Activated T-cell treated with anti-CD3 and anti-CD28 coated beads, Interleukin-2, amount 50 U/mL, for 4 hours (primary cell): ENCODE results near the gene N4BP2. TPM values are rescaled to one million over a fixed set of nuclear protein-coding genes. Genes with fewer than 3 reads are reported as not detected.
"Not testable (repeated sequence)": the region's sequence is repeated elsewhere in the genome, so short reads cannot be mapped to it uniquely, and the experiment has no call there.

ENCODE experiments used
- ATAC-seq, 2 donors: fragments of 200-7000 bp; cut with Tn5 transposase; one replicate each; pipeline ENCODE4 v1.10.0; 2021
- DNase-seq: peaks from one replicate; pipeline ENCODE4 v3.0.0-alpha.2; 2020
- H3K27me3 Mint-ChIP-seq: one replicate; pipeline ENCODE4 v1.8.0; 2021; ENCODE audit warnings: low read depth, mixed read lengths
- H3K36me3 Mint-ChIP-seq: one replicate; pipeline ENCODE4 v1.8.0; 2022; ENCODE audit warnings: mixed read lengths; ENCODE audit not compliant: insufficient read depth
- H3K4me1 Mint-ChIP-seq: one replicate; pipeline ENCODE4 v1.8.0; 2021; ENCODE audit warnings: low read depth, mixed read lengths
- H3K4me3 Mint-ChIP-seq: one replicate; pipeline ENCODE4 v1.8.0; 2021; ENCODE audit warnings: mild to moderate bottlenecking, moderate library complexity, mixed read lengths
- H3K9me3 Mint-ChIP-seq: one replicate; pipeline ENCODE4 v1.8.0; 2021; ENCODE audit warnings: mixed read lengths
- total RNA-seq, 3 donors: library from RNA; stranded (reverse); gene quantifications; one replicate each; pipeline ENCODE4 v1.2.1, GENCODE V29; 2021

N4BP2 gene
- 10 to 100 TPM; 10.3 to 15.9 (median 11.9) TPM for total RNA-seq

DNA sequence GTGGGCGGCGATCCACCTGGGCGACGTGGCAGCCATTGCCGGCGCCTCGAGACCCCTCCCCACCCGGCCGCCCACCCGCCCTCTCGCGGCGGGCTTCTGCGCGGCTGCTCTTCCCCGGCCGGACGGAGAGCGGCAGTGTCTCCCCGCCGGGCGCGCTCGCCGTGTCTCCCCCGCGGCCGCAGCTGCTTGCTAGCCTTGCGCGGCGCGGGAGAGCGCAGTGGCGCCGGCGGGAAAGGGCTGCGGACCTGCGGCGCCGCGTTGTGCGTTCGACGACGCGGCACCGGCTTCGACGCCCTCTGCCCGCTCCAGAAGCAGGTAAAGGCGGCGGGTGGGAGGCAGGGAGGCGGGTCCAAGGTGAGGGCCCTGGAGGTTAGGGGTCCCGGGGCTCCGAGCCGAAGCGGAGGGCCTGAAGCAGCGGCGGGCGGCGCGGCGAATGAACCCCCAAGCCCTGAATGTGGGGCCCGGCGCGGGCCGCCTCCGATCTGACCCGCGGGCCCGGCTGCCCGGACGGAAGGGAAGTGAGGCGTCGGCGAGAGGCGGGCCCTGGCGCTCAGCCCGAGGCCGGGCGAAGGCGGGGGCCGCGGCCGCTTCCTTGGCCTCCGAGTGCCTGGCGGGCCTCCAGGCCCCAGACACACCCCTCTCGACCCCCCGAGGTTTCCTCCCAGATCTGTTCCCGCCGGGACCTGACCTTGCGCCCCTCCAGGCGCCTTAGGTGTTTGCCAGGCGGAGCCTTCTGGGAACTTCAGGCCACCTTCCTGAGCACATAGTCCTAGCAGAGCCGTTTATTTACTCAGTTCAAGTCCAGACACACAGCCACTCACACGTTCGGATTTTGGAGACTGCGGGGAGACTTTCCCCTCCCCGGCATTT lies at the start of gene N4BP2:
N4BP2 (plus strand) TSS at position 135 of the 870 bp plus-strand sequence. CDS start 40,491 bp downstream, outside the sequence.
- H3K9me3 Mint-ChIP-seq: no peaks in the 10 kb centered on the region
- peak; percentile 66 for DNase-seq
- peak; percentile 72 to 78 for ATAC-seq
- no peaks in the 10 kb centered on the region for H3K27me3 Mint-ChIP-seq
- peaks cover 37% of the 10 kb centered on the region for H3K4me1 Mint-ChIP-seq
- H3K4me3 Mint-ChIP-seq: peak within 1 kb of the TSS; percentile 92
- H3K36me3 Mint-ChIP-seq: peaks cover 2% of the 10 kb centered on the region

GRCh38 chr4:40016007-40016406 lies 40.6 kb upstream of the N4BP2 start:
- no peaks in the 10 kb centered on the region for H3K36me3 Mint-ChIP-seq
- no peaks in the 10 kb centered on the region for H3K9me3 Mint-ChIP-seq
- H3K27me3 Mint-ChIP-seq: no peaks in the 10 kb centered on the region

DNA sequence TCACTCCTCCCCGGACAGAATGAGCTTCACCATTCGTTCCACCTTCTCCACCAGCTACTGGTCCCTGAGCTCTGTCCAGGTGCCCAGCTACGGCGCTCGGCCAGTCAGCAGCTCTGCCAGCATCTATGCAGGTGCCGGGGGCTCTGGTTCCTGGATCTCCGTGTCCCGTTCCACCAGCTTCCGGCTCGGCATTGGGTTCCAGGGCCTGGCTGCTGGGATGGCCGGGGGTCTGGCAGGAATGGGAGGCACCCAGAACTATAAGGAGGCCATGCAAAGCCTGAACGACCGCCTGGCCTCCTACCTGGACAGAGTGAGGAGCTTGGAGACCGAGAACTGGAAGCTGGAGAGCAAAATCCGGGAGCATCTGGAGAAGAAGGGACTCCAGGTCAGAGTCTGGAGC lies 36.4 kb upstream of the N4BP2 start:
- H3K36me3 Mint-ChIP-seq: no peaks in the 10 kb centered on the region
- no peak overlapping the region for H3K4me3 Mint-ChIP-seq
- no peaks in the 10 kb centered on the region for H3K27me3 Mint-ChIP-seq
- ATAC-seq: no peak
- H3K4me1 Mint-ChIP-seq: no peaks in the 10 kb centered on the region
- no peaks in the 10 kb centered on the region for H3K9me3 Mint-ChIP-seq
- DNase-seq: no peak

More at GRCh38 chr4:40016007-40016406, 40.6 kb upstream of the N4BP2 start:
- no peak for DNase-seq
- H3K4me1 Mint-ChIP-seq: no peaks in the 10 kb centered on the region
- ATAC-seq: no peak
- H3K4me3 Mint-ChIP-seq: no peak overlapping the region

- ATAC-seq, H3K9me3 Mint-ChIP-seq, H3K4me3 Mint-ChIP-seq, H3K36me3 Mint-ChIP-seq, DNase-seq, H3K4me1 Mint-ChIP-seq, H3K27me3 Mint-ChIP-seq: not testable (repeated sequence)
Measured at GRCh38 chr4:40021116-40021515, 35.5 kb upstream of the N4BP2 start.

- not testable (repeated sequence) for H3K27me3 Mint-ChIP-seq
Measured at GRCh38 chr4:40024049-40024448, 32.6 kb upstream of the N4BP2 start.

GRCh38 chr4:40032785-40033184 lies 23.9 kb upstream of the N4BP2 start:
- Mint-ChIP-seq H3K27me3 (no peaks in the 10 kb centered on the region), H3K36me3 (no peaks in the 10 kb centered on the region), H3K4me3 (no peak overlapping the region), H3K4me1 (no peaks in the 10 kb centered on the region), H3K9me3 (no peaks in the 10 kb centered on the region)
- no peak for ATAC-seq
- no peak for DNase-seq

More at GRCh38 chr4:40024049-40024448, 32.6 kb upstream of the N4BP2 start:
- H3K36me3 Mint-ChIP-seq, H3K4me3 Mint-ChIP-seq, DNase-seq, H3K4me1 Mint-ChIP-seq, ATAC-seq, H3K9me3 Mint-ChIP-seq: not testable (repeated sequence)

- no peaks in the 10 kb centered on the region for H3K4me1 Mint-ChIP-seq
- H3K36me3 Mint-ChIP-seq: no peaks in the 10 kb centered on the region
- no peak overlapping the region for H3K4me3 Mint-ChIP-seq
- DNase-seq (no peak), ATAC-seq (no peak)
- H3K27me3 Mint-ChIP-seq: no peaks in the 10 kb centered on the region
- H3K9me3 Mint-ChIP-seq: no peaks in the 10 kb centered on the region
Measured at GRCh38 chr4:40033613-40034012, 23.0 kb upstream of the N4BP2 start.

- H3K4me3 Mint-ChIP-seq: no peak overlapping the region
- no peaks in the 10 kb centered on the region for H3K36me3 Mint-ChIP-seq
Measured at GRCh38 chr4:40038977-40039376, 17.7 kb upstream of the N4BP2 start.

DNA sequence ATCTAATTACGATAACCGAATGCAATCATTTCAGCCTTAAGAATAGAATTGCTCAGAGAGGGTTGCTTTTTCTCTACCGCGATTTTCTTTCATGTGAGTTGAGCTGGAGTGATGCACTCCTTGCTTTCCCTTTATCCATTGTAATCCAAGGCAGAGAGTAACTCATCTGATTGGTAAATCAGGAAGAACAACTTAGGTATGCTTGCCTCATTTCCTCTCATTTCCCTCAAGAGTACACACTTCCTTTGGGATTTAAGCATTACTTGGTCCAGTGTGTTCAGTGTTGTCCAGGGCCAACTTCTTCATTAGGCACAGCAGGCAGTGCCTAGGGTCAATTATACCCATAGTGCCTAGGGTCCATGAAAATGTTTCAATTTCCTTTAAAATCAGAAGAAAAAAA lies 15.7 kb upstream of the N4BP2 start:
- no peak for ATAC-seq
- DNase-seq: no peak
- no peaks in the 10 kb centered on the region for H3K27me3 Mint-ChIP-seq
- no peak overlapping the region for H3K4me3 Mint-ChIP-seq
- no peaks in the 10 kb centered on the region for H3K4me1 Mint-ChIP-seq
- no peaks in the 10 kb centered on the region for H3K36me3 Mint-ChIP-seq
- no peaks in the 10 kb centered on the region for H3K9me3 Mint-ChIP-seq

More at GRCh38 chr4:40038977-40039376, 17.7 kb upstream of the N4BP2 start:
- ATAC-seq (no peak), DNase-seq (no peak)
- no peaks in the 10 kb centered on the region for H3K9me3 Mint-ChIP-seq
- no peaks in the 10 kb centered on the region for H3K4me1 Mint-ChIP-seq
- H3K27me3 Mint-ChIP-seq: no peaks in the 10 kb centered on the region

- Mint-ChIP-seq H3K27me3 (no peaks in the 10 kb centered on the region), H3K9me3 (no peaks in the 10 kb centered on the region), H3K36me3 (no peaks in the 10 kb centered on the region), H3K4me3 (no peak overlapping the region), H3K4me1 (peaks cover 7% of the 10 kb centered on the region)
- DNase-seq: no peak
- no peak for ATAC-seq
Measured at GRCh38 chr4:40043786-40044185, 12.9 kb upstream of the N4BP2 start.

- H3K27me3 Mint-ChIP-seq: no peaks in the 10 kb centered on the region
- no peaks in the 10 kb centered on the region for H3K9me3 Mint-ChIP-seq
- no peak for DNase-seq
- peak overlapping the region; percentile 1 for H3K4me3 Mint-ChIP-seq
- H3K4me1 Mint-ChIP-seq: peaks cover 7% of the 10 kb centered on the region
- H3K36me3 Mint-ChIP-seq: no peaks in the 10 kb centered on the region
- peak; percentile 70 to 82 for ATAC-seq
Measured at GRCh38 chr4:40046311-40046980, 10.2 kb upstream of the N4BP2 start.

DNA sequence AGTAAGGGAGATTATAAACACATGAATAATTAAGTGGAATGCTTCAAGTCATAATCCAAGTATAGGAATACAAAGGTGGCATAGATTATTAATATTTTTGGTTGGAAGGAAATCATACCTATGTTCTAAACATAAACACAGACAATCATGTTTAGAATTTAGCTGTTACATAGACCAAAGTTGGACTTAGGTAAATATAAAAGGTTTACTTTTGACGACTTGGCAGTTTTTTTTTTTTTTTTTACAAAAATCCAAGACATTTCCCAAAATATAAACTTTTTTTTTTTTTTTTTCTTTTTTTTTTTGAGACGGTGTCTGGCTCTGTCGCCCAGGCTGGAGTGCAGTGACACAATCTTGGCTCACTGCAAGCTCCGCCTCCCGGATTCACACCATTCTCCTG lies 3.5 kb upstream of the N4BP2 start:
- no peak overlapping the region for H3K4me3 Mint-ChIP-seq
- H3K36me3 Mint-ChIP-seq: no peaks in the 10 kb centered on the region
- no peaks in the 10 kb centered on the region for H3K9me3 Mint-ChIP-seq
- no peaks in the 10 kb centered on the region for H3K27me3 Mint-ChIP-seq
- DNase-seq (no peak), ATAC-seq (no peak)
- peaks cover 19% of the 10 kb centered on the region for H3K4me1 Mint-ChIP-seq

GRCh38 chr4:40055511-40055862 lies 1.2 kb upstream of the N4BP2 start:
- Mint-ChIP-seq H3K4me3 (peak overlapping the region; percentile 83), H3K27me3 (no peaks in the 10 kb centered on the region), H3K4me1 (peaks cover 37% of the 10 kb centered on the region), H3K9me3 (no peaks in the 10 kb centered on the region), H3K36me3 (peaks cover 2% of the 10 kb centered on the region)
- peak in 1 of 2 donors; percentile 4 for ATAC-seq
- DNase-seq: peak; percentile 16

GRCh38 chr4:40055863-40056715 lies 561 bp upstream of the N4BP2 start:
- peak; percentile 22 for DNase-seq
- Mint-ChIP-seq H3K27me3 (no peaks in the 10 kb centered on the region), H3K36me3 (peaks cover 2% of the 10 kb centered on the region), H3K4me1 (peaks cover 37% of the 10 kb centered on the region), H3K9me3 (no peaks in the 10 kb centered on the region), H3K4me3 (peak overlapping the region; percentile 83)
- peak; percentile 16 to 24 for ATAC-seq
